ENCODE measurements around the gene ZNF385B. TPM values are rescaled to one million over a fixed set of nuclear protein-coding genes. Genes with fewer than 3 reads are reported as not detected.

ZNF385B gene
- total RNA-seq, 4 donors from 2014 or later, result 9.7 to 24.9 (median 11.4) TPM

DNA sequence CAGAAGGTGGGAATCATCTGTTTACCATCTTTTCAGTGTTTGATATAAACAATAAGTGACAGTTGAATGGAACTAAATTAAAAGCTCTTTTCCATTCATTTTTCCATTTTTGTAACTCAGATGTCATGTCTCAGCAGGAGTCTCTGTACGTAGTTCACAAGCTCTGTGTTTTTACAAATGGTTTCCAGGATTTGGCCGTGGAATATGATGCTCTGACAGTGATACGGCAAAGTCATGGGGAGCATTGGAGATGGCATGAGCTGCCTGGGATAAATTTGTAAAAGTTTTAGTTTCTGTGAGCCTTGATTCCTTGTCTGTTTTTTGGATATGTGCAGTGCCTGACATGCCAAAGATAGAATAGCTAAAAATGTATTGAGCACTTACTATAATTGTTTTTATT lies 428.7 kb downstream of the ZNF385B start:
- Histone ChIP-seq H3K27me3 (no peaks in the 10 kb centered on the region), H3K4me1 (no peaks in the 10 kb centered on the region), H3K27ac (no peak overlapping the region), H3K4me3 (no peak overlapping the region), H3K36me3 (no peaks in the 10 kb centered on the region), H3K9me3 (no peaks in the 10 kb centered on the region)
- in situ Hi-C loops (cut with MboI; ENCODE audit: low sequenced_read_pairs in 4 of 4) (no loop called here), intact Hi-C loops (cut with DNase I; ENCODE audit: low total_unique reads) (no loop called here)
- no peak for TF ChIP-seq CTCF (IDR thresholded peaks at IDR 0.05 in 4 of 5, conservative IDR thresholded peaks at IDR 0.05 in 1 of 5)
- TF ChIP-seq POLR2A (IDR thresholded peaks at IDR 0.05), result no peak
- no peak for DNase-seq
- ATAC-seq, result no peak

DNA sequence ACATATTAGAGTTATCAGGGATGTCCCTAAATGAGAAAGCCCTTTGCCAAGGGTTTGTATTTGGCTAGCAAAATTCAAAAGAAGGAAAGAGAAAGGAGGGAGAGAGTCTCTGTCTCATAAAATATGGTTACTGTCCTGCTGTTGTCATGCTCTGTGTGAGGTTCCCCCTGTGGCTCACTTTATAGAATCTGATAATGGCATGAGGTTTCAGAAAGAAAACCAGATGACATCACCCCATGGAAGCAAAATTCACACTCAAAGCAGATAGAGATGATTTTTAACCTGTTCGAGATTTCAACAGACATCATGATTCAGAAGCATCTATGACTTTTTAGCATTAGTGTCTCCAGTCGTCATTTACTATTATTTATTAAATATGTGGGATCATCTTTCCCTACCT lies 431.8 kb downstream of the ZNF385B start:
- H3K27me3 ChIP-seq, result no peaks in the 10 kb centered on the region
- in situ Hi-C loops (cut with MboI; ENCODE audit: low sequenced_read_pairs in 4 of 4), result loop anchor here in 2 of 4 donors (10.0 kb wide), 2 partner anchors 305 to 325 kb away; no protein-coding TSS in a partner anchor
- intact Hi-C loops (cut with DNase I; ENCODE audit: low total_unique reads), result no loop called here

DNA sequence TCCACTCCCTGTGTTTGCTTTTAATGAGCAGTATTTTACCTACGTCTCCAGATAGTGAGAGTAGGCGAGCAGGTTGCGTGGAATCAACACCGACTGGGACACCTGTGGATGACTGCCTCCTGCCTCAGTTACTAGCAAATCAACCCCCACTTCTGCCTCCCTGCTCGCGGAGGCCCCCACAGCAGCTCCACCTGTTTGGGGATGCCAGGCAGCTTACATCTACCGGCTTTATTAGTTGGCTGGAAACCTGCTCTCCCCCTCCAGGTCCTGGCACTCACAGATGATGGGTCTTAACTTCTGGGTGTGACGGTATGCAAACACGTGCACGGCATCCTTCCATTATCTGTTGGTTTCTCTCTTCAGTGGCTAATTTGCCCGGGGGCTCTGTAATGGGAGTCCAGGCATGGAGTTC lies 432.3 kb downstream of the ZNF385B start:
- peak overlapping the region in 1 of 4 donors; percentile 17 for H3K4me3 ChIP-seq
- H3K4me1 ChIP-seq, result no peaks in the 10 kb centered on the region
- in situ Hi-C loops (cut with MboI; ENCODE audit: low sequenced_read_pairs in 4 of 4), result loop anchor here in 2 of 4 donors (10.0 kb wide), 2 partner anchors 306 to 326 kb away; no protein-coding TSS in a partner anchor
- H3K9me3 ChIP-seq, result no peaks in the 10 kb centered on the region
- TF ChIP-seq POLR2A (IDR thresholded peaks at IDR 0.05) (no peak), CTCF (IDR thresholded peaks at IDR 0.05 in 4 of 5, conservative IDR thresholded peaks at IDR 0.05 in 1 of 5) (no peak)
- ATAC-seq (no peak), DNase-seq (no peak)
- H3K27me3 ChIP-seq, result no peaks in the 10 kb centered on the region
- H3K27ac ChIP-seq, result no peak overlapping the region
- H3K36me3 ChIP-seq, result no peaks in the 10 kb centered on the region
- intact Hi-C loops (cut with DNase I; ENCODE audit: low total_unique reads), result no loop called here

More for the DNA sequence above, 431.8 kb downstream of the ZNF385B start:
- no peak overlapping the region for H3K27ac ChIP-seq
- no peaks in the 10 kb centered on the region for H3K9me3 ChIP-seq
- no peak overlapping the region for H3K4me3 ChIP-seq
- TF ChIP-seq CTCF (IDR thresholded peaks at IDR 0.05 in 4 of 5, conservative IDR thresholded peaks at IDR 0.05 in 1 of 5), result no peak
- no peak for TF ChIP-seq POLR2A (IDR thresholded peaks at IDR 0.05)
- DNase-seq (no peak), ATAC-seq (no peak)
- no peaks in the 10 kb centered on the region for H3K4me1 ChIP-seq
- no peaks in the 10 kb centered on the region for H3K36me3 ChIP-seq

GRCh38 chr2:179428649-179429048 lies 432.8 kb downstream of the ZNF385B start:
- intact Hi-C loops (cut with DNase I; ENCODE audit: low total_unique reads), result no loop called here
- ATAC-seq, result peak; percentile 36 to 51
- Histone ChIP-seq H3K36me3 (no peaks in the 10 kb centered on the region), H3K27ac (no peak overlapping the region), H3K4me1 (no peaks in the 10 kb centered on the region), H3K4me3 (peak overlapping the region in 1 of 4 donors; percentile 17), H3K9me3 (no peaks in the 10 kb centered on the region), H3K27me3 (no peaks in the 10 kb centered on the region)
- in situ Hi-C loops (cut with MboI; ENCODE audit: low sequenced_read_pairs in 4 of 4), result loop anchor here in 2 of 4 donors (10.0 kb wide), 2 partner anchors 306 to 326 kb away; no protein-coding TSS in a partner anchor
- peak in 1 of 2 donors; percentile 19 for DNase-seq
- TF ChIP-seq CTCF (IDR thresholded peaks at IDR 0.05 in 4 of 5, conservative IDR thresholded peaks at IDR 0.05 in 1 of 5) (no peak), POLR2A (IDR thresholded peaks at IDR 0.05) (no peak)

DNA sequence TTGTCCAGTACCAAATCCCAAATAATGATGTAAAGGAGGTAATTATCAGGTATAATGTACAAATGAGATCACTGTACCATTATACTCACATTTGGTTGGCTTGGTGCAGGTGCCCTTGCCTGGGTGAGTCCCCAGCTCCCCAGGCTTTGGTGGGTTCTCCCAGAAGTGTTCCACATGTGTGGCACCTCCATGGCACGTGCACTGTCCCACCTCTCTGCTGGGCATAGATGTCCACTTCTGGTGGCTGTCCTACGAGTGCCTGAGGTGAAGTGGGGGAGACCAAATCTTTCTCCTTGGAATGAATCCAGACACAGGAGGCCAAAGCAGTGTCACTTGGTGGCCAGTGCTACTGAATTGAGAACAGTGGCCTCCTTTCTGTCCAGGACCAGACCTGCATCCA lies 434.3 kb downstream of the ZNF385B start:
- TF ChIP-seq CTCF (IDR thresholded peaks at IDR 0.05 in 4 of 5, conservative IDR thresholded peaks at IDR 0.05 in 1 of 5) (no peak), POLR2A (IDR thresholded peaks at IDR 0.05) (no peak)
- no peak for ATAC-seq
- DNase-seq, result no peak
- intact Hi-C loops (cut with DNase I; ENCODE audit: low total_unique reads) (no loop called here), in situ Hi-C loops (cut with MboI; ENCODE audit: low sequenced_read_pairs in 4 of 4) (loop anchor here in 2 of 4 donors (10.0 kb wide), 2 partner anchors 308 to 328 kb away; no protein-coding TSS in a partner anchor)
- Histone ChIP-seq H3K4me1 (no peaks in the 10 kb centered on the region), H3K4me3 (no peak overlapping the region), H3K27me3 (no peaks in the 10 kb centered on the region), H3K36me3 (no peaks in the 10 kb centered on the region), H3K27ac (no peak overlapping the region), H3K9me3 (no peaks in the 10 kb centered on the region)
